ENCODE results near the gene CIBAR2.

DNA sequence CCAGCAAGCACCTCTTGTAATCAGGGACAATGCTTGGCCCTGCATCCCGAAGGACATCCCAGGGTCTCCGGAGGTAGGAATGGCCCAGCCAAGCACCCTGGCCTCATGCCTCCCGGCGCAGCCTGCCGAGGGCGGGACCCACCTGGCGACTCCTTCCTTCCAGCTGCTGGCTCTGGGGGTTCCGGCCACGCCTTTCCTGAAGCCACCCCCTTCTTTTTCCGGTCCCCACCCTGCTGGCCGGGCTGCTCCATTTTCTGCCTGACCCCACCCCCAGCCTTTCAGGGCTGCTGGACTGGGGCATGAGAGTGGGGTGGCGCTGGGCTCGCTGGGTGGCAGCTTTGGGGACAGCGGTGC lies 22.5 kb upstream of the CIBAR2 start:
- TF ChIP-seq POLR2A (IDR thresholded peaks at IDR 0.05; ENCODE audit: low read length) = no peak
- no peak for TF ChIP-seq GATA1 (IDR thresholded peaks at IDR 0.05; ENCODE audit: low read depth, low read length)

Data from erythroblast (primary cell).